K562 (cell line): ENCODE results near the gene SLC66A3. TPM values are rescaled to one million over a fixed set of nuclear protein-coding genes. Genes with fewer than 3 reads are reported as not detected.

Source experiments
- CTBP1 ChIP-seq: fragments of 450-650 bp; IDR thresholded peaks from 2 replicates; pipeline ENCODE4 v1.6.1; 2016; ENCODE audit warnings: borderline replicate concordance
- HLTF ChIP-seq: fragments of 450-650 bp; IDR thresholded peaks from 2 replicates; pipeline ENCODE4 v1.6.1; 2016
- HOXB6 ChIP-seq: fragments of 250-450 bp; sonication (Bioruptor Pico); IDR thresholded peaks from 2 replicates; pipeline ENCODE4 v1.5.1; 2022; ENCODE audit warnings: mild to moderate bottlenecking, borderline replicate concordance
- LARP7 ChIP-seq: fragments of 450-650 bp; IDR thresholded peaks from 2 replicates; pipeline ENCODE4 v1.6.1; 2016
- MTA3 ChIP-seq: fragments of 450-650 bp; formaldehyde crosslinking; IDR thresholded peaks from 2 replicates; pipeline ENCODE4 v1.6.1; 2017; ENCODE audit warnings: mild to moderate bottlenecking, borderline replicate concordance
- MYNN ChIP-seq, 2 experiments: sonication (generic); formaldehyde crosslinking in 1 of 2; IDR thresholded peaks; 2 replicates each; pipeline versions ENCODE4 v1.5.0 to v1.6.1; 2016 to 2020; ENCODE audit warnings: antibody characterized with exemption in 1 of 2, missing genetic modification reagents in 1 of 2
- NFE2L1 ChIP-seq: fragments of 450-650 bp; IDR thresholded peaks from 2 replicates; pipeline ENCODE4 v1.6.1; 2016; ENCODE audit warnings: missing genetic modification characterization, low read depth, mild to moderate bottlenecking, missing compliant biosample characterization, moderate library complexity, borderline replicate concordance
- NFIC ChIP-seq: fragments of 450-650 bp; IDR thresholded peaks from 2 replicates; pipeline ENCODE4 v1.6.1; 2017; ENCODE audit warnings: mild to moderate bottlenecking, inconsistent platforms
- NR1H2 ChIP-seq: sonication (generic); formaldehyde crosslinking; IDR thresholded peaks from 2 replicates; pipeline ENCODE4 v1.4.0; 2020; ENCODE audit warnings: mild to moderate bottlenecking, missing genetic modification reagents
- PML ChIP-seq: IDR thresholded peaks from 2 replicates; pipeline ENCODE4 v1.6.1; 2012; ENCODE audit warnings: low read length, inconsistent platforms
- RBM22 ChIP-seq: fragments of 200-400 bp; formaldehyde crosslinking; IDR thresholded peaks from 2 replicates; pipeline ENCODE4 v1.6.1; 2018; ENCODE audit warnings: low read length, low read depth; ENCODE audit not compliant: poor library complexity, severe bottlenecking
- RFX7 ChIP-seq: fragments of 250-450 bp; sonication (Bioruptor Pico); IDR thresholded peaks from 2 replicates; pipeline ENCODE4 v1.5.1; 2021; ENCODE audit warnings: mild to moderate bottlenecking
- RHOXF2B ChIP-seq: fragments of 250-450 bp; sonication (Bioruptor Pico); conservative IDR thresholded peaks from 2 replicates; pipeline ENCODE4 v1.5.1; 2021
- SNIP1 ChIP-seq: fragments of 450-650 bp; IDR thresholded peaks from 2 replicates; pipeline ENCODE4 v1.7.1; 2017; ENCODE audit warnings: low read depth, mild to moderate bottlenecking
- TAF9B ChIP-seq: fragments of 450-650 bp; IDR thresholded peaks from 2 replicates; pipeline ENCODE4 v1.6.1; 2018; ENCODE audit warnings: mild to moderate bottlenecking; ENCODE audit not compliant: partially characterized antibody
- ZKSCAN3 ChIP-seq: fragments of 250-450 bp; sonication (Bioruptor Pico); IDR thresholded peaks from 2 replicates; pipeline ENCODE4 v1.4.0; 2020
- ZNF124 ChIP-seq: sonication (generic); formaldehyde crosslinking; IDR thresholded peaks from 2 replicates; pipeline ENCODE4 v1.8.1; 2022; ENCODE audit warnings: missing genetic modification reagents
- ZNF184 ChIP-seq: sonication (generic); formaldehyde crosslinking; IDR thresholded peaks from 2 replicates; pipeline ENCODE4 v1.5.0; 2020; ENCODE audit warnings: missing genetic modification reagents
- ZNF217 ChIP-seq: sonication (generic); formaldehyde crosslinking; IDR thresholded peaks from 2 replicates; pipeline ENCODE4 v1.8.0; 2022; ENCODE audit warnings: mild to moderate bottlenecking, missing genetic modification reagents
- ZNF23 ChIP-seq: fragments of 250-450 bp; sonication (Bioruptor Pico); IDR thresholded peaks from 2 replicates; pipeline ENCODE4 v1.4.0; 2020; ENCODE audit warnings: mild to moderate bottlenecking
- ZNF354B ChIP-seq: fragments of 250-450 bp; sonication (Bioruptor Pico); IDR thresholded peaks from 2 replicates; pipeline ENCODE4 v1.4.0; 2020
- ZNF778 ChIP-seq: fragments of 450-650 bp; formaldehyde crosslinking; IDR thresholded peaks from 2 replicates; pipeline ENCODE4 v1.4.0; 2020; ENCODE audit warnings: mild to moderate bottlenecking, moderate library complexity
- polyA plus RNA-seq, 8 experiments: library from polyadenylated mRNA; depleted of rRNA in 4 of 8; stranded (reverse) in 5 of 8; unstranded in 3 of 8; fragments of >200 nt; fragmentation: Nextera tagmentation in 2 of 8; fragmentation: Illumina TruSeq in 1 of 8; extraction: Ambion mirVana in 2 of 8; extraction: Trizol in 1 of 8; gene quantifications; 2 replicates each; pipeline versions ENCODE4 v1.2.1 to v1.2.3, GENCODE V29; 2011 to 2014; ENCODE audit warnings: inconsistent platforms in 1 of 8, missing spikeins in 1 of 8
- total RNA-seq, 7 experiments: library from RNA; depleted of rRNA in 6 of 7; stranded (reverse); fragments of >200 nt in 6 of 7; fragmentation: Illumina TruSeq in 2 of 7; extraction: Trizol in 2 of 7; gene quantifications; 2 replicates each; pipeline versions ENCODE4 v1.2.1 to v1.2.3, GENCODE V29; 2011 to 2021; ENCODE audit warnings: low replicate concordance in 1 of 7
- TF ChIP-seq, protein P1 (sequence below): fragments of 450-650 bp; formaldehyde crosslinking; IDR thresholded peaks from 2 replicates; pipeline ENCODE4 v1.4.0; 2020; ENCODE audit warnings: mild to moderate bottlenecking, moderate library complexity
- TF ChIP-seq, protein P2 (sequence below): fragments of 450-650 bp; IDR thresholded peaks from 2 replicates; pipeline ENCODE4 v1.6.1; 2016; ENCODE audit warnings: antibody characterized with exemption
- TF ChIP-seq, protein P3 (sequence below): fragments of 450-650 bp; IDR thresholded peaks from 2 replicates; pipeline ENCODE4 v1.6.1; 2016
- TF ChIP-seq, protein P4 (sequence below), 2 experiments: fragments of 150-350 bp in 1 of 2; IDR thresholded peaks; 2 replicates each; pipeline ENCODE4 v1.6.1; 2012 to 2016; ENCODE audit warnings: low read depth in 2 of 2, low read length in 2 of 2, mild to moderate bottlenecking in 1 of 2, moderate library complexity in 1 of 2

SLC66A3 gene
- total and polyA plus RNA-seq, 9 of the 15 experiments (the other 6 are each of a cell fraction or from before 2014, with no cell fraction given), result 2.8 to 30.0 (median 9.1) TPM

DNA sequence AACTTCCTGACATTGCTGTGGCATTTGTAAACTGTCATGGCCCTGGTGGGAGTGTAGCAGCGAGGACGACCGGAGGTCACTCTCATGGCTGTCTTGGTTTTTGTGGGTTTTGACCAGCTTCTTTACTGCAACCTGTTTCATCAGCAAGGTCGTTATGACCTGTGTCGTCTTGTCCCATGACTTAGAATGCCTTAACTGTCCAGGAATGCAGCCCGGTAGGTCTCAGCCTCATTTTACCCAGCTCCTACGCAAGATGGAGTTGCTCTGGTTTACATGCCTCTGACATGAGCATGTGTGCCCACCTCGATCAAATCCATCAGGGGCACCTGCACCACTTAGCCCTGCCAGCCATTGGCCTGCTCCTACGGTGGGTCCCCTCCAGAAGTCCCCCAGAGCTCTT lies 32.9 kb upstream of the SLC66A3 start (continued):
- TF ChIP-seq, protein P1, sequence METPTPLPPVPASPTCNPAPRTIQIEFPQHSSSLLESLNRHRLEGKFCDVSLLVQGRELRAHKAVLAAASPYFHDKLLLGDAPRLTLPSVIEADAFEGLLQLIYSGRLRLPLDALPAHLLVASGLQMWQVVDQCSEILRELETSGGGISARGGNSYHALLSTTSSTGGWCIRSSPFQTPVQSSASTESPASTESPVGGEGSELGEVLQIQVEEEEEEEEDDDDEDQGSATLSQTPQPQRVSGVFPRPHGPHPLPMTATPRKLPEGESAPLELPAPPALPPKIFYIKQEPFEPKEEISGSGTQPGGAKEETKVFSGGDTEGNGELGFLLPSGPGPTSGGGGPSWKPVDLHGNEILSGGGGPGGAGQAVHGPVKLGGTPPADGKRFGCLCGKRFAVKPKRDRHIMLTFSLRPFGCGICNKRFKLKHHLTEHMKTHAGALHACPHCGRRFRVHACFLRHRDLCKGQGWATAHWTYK, result peak; percentile 38; the same call in 1 of the 2 replicates
- TF ChIP-seq MYNN (IDR thresholded peaks at IDR 0.05), result no peak
- TF ChIP-seq MYNN (CRISPR knock-in tag; IDR thresholded peaks at IDR 0.05), result no peak
- no peak for TF ChIP-seq NR1H2
- no peak for TF ChIP-seq ZNF217 (CRISPR knock-in tag)
- no peak for TF ChIP-seq ZKSCAN3 (CRISPR knock-in tag)
- no peak for TF ChIP-seq CTBP1
- TF ChIP-seq, protein P2, sequence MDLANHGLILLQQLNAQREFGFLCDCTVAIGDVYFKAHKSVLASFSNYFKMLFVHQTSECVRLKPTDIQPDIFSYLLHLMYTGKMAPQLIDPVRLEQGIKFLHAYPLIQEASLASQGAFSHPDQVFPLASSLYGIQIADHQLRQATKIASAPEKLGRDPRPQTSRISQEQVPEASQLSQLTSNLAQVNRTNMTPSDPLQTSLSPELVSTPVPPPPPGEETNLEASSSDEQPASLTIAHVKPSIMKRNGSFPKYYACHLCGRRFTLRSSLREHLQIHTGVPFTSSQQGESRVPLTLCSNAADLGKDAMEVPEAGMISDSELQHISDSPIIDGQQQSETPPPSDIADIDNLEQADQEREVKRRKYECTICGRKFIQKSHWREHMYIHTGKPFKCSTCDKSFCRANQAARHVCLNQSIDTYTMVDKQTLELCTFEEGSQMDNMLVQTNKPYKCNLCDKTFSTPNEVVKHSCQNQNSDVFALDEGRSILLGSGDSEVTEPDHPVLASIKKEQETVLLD, result no peak
- TF ChIP-seq, protein P3, sequence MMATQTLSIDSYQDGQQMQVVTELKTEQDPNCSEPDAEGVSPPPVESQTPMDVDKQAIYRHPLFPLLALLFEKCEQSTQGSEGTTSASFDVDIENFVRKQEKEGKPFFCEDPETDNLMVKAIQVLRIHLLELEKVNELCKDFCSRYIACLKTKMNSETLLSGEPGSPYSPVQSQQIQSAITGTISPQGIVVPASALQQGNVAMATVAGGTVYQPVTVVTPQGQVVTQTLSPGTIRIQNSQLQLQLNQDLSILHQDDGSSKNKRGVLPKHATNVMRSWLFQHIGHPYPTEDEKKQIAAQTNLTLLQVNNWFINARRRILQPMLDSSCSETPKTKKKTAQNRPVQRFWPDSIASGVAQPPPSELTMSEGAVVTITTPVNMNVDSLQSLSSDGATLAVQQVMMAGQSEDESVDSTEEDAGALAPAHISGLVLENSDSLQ, result no peak
- TF ChIP-seq, protein P4, sequence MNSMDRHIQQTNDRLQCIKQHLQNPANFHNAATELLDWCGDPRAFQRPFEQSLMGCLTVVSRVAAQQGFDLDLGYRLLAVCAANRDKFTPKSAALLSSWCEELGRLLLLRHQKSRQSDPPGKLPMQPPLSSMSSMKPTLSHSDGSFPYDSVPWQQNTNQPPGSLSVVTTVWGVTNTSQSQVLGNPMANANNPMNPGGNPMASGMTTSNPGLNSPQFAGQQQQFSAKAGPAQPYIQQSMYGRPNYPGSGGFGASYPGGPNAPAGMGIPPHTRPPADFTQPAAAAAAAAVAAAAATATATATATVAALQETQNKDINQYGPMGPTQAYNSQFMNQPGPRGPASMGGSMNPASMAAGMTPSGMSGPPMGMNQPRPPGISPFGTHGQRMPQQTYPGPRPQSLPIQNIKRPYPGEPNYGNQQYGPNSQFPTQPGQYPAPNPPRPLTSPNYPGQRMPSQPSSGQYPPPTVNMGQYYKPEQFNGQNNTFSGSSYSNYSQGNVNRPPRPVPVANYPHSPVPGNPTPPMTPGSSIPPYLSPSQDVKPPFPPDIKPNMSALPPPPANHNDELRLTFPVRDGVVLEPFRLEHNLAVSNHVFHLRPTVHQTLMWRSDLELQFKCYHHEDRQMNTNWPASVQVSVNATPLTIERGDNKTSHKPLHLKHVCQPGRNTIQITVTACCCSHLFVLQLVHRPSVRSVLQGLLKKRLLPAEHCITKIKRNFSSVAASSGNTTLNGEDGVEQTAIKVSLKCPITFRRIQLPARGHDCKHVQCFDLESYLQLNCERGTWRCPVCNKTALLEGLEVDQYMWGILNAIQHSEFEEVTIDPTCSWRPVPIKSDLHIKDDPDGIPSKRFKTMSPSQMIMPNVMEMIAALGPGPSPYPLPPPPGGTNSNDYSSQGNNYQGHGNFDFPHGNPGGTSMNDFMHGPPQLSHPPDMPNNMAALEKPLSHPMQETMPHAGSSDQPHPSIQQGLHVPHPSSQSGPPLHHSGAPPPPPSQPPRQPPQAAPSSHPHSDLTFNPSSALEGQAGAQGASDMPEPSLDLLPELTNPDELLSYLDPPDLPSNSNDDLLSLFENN (IDR thresholded peaks at IDR 0.05; ENCODE audit: low read depth in 2 of 2, low read length in 2 of 2), result no peak
- no peak for TF ChIP-seq TAF9B
- no peak for TF ChIP-seq HLTF
- TF ChIP-seq ZNF124, result no peak
- TF ChIP-seq PML, result no peak
- TF ChIP-seq RBM22, result no peak
- no peak for TF ChIP-seq SNIP1
- TF ChIP-seq ZNF23, result no peak
- TF ChIP-seq RHOXF2B (CRISPR knock-in tag), result 0 out of 2 replicates have a peak, but pooled peaks have one; percentile 75
- TF ChIP-seq NFIC, result no peak
- TF ChIP-seq HOXB6, result no peak
- no peak for TF ChIP-seq ZNF778
- TF ChIP-seq ZNF354B (CRISPR knock-in tag), result peak; percentile 72
- TF ChIP-seq MTA3, result no peak
- no peak for TF ChIP-seq LARP7
- TF ChIP-seq ZNF184, result no peak
- no peak for TF ChIP-seq RFX7 (CRISPR knock-in tag)
- no peak for TF ChIP-seq NFE2L1 (tag)
